GM18508 (cell line): ENCODE data around the gene CHID1.

Experiments used
- ATAC-seq: cut with Tn5 transposase; IDR thresholded peaks from one replicate; pipeline ENCODE4 v1.9.1; 2021; ENCODE audit warnings: moderate number of reproducible peaks; ENCODE audit not compliant: insufficient read depth, unreplicated experiment

The CHID1 gene

GRCh38 chr11:910589-911030, at the start of gene CHID1:
Gene CHID1, minus strand, starts transcription at chr11:910810. Its CDS starts 5,994 bp downstream, at chr11:904816.
- ATAC-seq = no peak

- ATAC-seq = no peak
These were observed 49.0 kb upstream of the CHID1 start for GRCh38 chr11:959608-960007.

- no peak for ATAC-seq
These were observed 48.4 kb upstream of the CHID1 start for GRCh38 chr11:959027-959426.

- ATAC-seq = no peak
These were observed 47.5 kb upstream of the CHID1 start for GRCh38 chr11:958101-958500.

- ATAC-seq = no peak
These were observed 46.8 kb upstream of the CHID1 start for GRCh38 chr11:957212-957920.

GRCh38 chr11:955154-956063, 44.8 kb upstream of the CHID1 start:
- no peak for ATAC-seq

GRCh38 chr11:954392-955153, 44.0 kb upstream of the CHID1 start:
- ATAC-seq = no peak

GRCh38 chr11:953512-953911, 42.9 kb upstream of the CHID1 start:
- no peak for ATAC-seq

GRCh38 chr11:952406-953385, 42.1 kb upstream of the CHID1 start:
- ATAC-seq = no peak

GRCh38 chr11:951507-951906, 40.9 kb upstream of the CHID1 start:
- no peak for ATAC-seq

- ATAC-seq = no peak
These were observed 37.1 kb upstream of the CHID1 start for GRCh38 chr11:947744-948143.

- ATAC-seq = no peak
These were observed 35.4 kb upstream of the CHID1 start for GRCh38 chr11:945986-946385.

- no peak for ATAC-seq
These were observed 34.3 kb upstream of the CHID1 start for GRCh38 chr11:944711-945470.

- ATAC-seq = no peak
These were observed 32.2 kb upstream of the CHID1 start for GRCh38 chr11:942823-943222.

- ATAC-seq = no peak
These were observed 30.0 kb upstream of the CHID1 start for GRCh38 chr11:940496-941135.

GRCh38 chr11:937841-938261, 27.2 kb upstream of the CHID1 start:
- ATAC-seq = no peak

- no peak for ATAC-seq
These were observed 25.6 kb upstream of the CHID1 start for GRCh38 chr11:936199-936598.

GRCh38 chr11:934527-934926, 23.9 kb upstream of the CHID1 start:
- ATAC-seq = no peak
